ENCODE data around the gene SNX32.
A peak's percentile ranks its signal among the peaks of the same experiment; 100 is the strongest.

The SNX32 gene

GRCh38 chr11:65797711-65798110 is 36.1 kb upstream of the SNX32 start:
- DNase-seq, result no peak

GRCh38 chr11:65798882-65799281 is 34.9 kb upstream of the SNX32 start:
- DNase-seq, result no peak

GRCh38 chr11:65801153-65801987 is 32.4 kb upstream of the SNX32 start:
- DNase-seq, result no peak

- DNase-seq, result no peak
Measured at GRCh38 chr11:65802841-65803240, 30.9 kb upstream of the SNX32 start.

- DNase-seq, result no peak
Measured at GRCh38 chr11:65803797-65804492, 29.8 kb upstream of the SNX32 start.

- DNase-seq, result no peak
Measured at GRCh38 chr11:65806979-65807378, 26.8 kb upstream of the SNX32 start.

GRCh38 chr11:65808744-65809341 is 24.9 kb upstream of the SNX32 start:
- no peak for DNase-seq

GRCh38 chr11:65809496-65809895 is 24.3 kb upstream of the SNX32 start:
- no peak for DNase-seq

GRCh38 chr11:65810046-65810868 is 23.5 kb upstream of the SNX32 start:
- no peak for DNase-seq

- DNase-seq, result no peak
Measured at GRCh38 chr11:65811764-65812475, 21.8 kb upstream of the SNX32 start.

- DNase-seq, result no peak
Measured at GRCh38 chr11:65814131-65814985, 19.4 kb upstream of the SNX32 start.

GRCh38 chr11:65814986-65815565 is 18.7 kb upstream of the SNX32 start:
- DNase-seq, result no peak

- DNase-seq, result no peak
Measured at GRCh38 chr11:65816696-65817095, 17.1 kb upstream of the SNX32 start.

GRCh38 chr11:65817312-65817834 is 16.4 kb upstream of the SNX32 start:
- no peak for DNase-seq

GRCh38 chr11:65817835-65818680 is 15.7 kb upstream of the SNX32 start:
- peak; percentile 99 for DNase-seq

GRCh38 chr11:65821107-65821506 is 12.7 kb upstream of the SNX32 start:
- DNase-seq, result no peak

GRCh38 chr11:65822776-65823528 is 10.8 kb upstream of the SNX32 start:
- no peak for DNase-seq

GRCh38 chr11:65826984-65827735 is 6.6 kb upstream of the SNX32 start:
- no peak for DNase-seq
